ENCODE measurements around the gene TLR10. TPM values are rescaled to one million over a fixed set of nuclear protein-coding genes. Genes with fewer than 3 reads are reported as not detected.

The TLR10 gene
- total RNA-seq, 1 donor from 2014 or later = not detected

- Mint-ChIP-seq H3K27me3 (ENCODE audit: low read depth, unreplicated experiment) (peaks cover 12% of the 10 kb centered on the region), H3K4me3 (ENCODE audit: unreplicated experiment) (no peak overlapping the region), H3K4me1 (ENCODE audit: low read depth, unreplicated experiment) (peaks cover 6% of the 10 kb centered on the region), H3K27ac (ENCODE audit: unreplicated experiment) (no peak overlapping the region), H3K36me3 (ENCODE audit: low read depth, unreplicated experiment) (no peaks in the 10 kb centered on the region), H3K9me3 (ENCODE audit: unreplicated experiment) (peaks cover 3% of the 10 kb centered on the region)
- Histone ChIP-seq H3K9ac (ENCODE audit: low read length) (no peak overlapping the region), H2AFZ (ENCODE audit: low read depth, low read length) (no peak overlapping the region), H3K36me3 (ENCODE audit: insufficient read depth, low read length) (no peaks in the 10 kb centered on the region), H3K79me2 (ENCODE audit: insufficient read depth, low read length) (no peaks in the 10 kb centered on the region), H3K27me3 (ENCODE audit: insufficient read depth, low read length) (peaks cover 5% of the 10 kb centered on the region), H4K20me1 (ENCODE audit: insufficient read depth, low read length) (no peaks in the 10 kb centered on the region), H3K4me3 (ENCODE audit: insufficient read depth, low read depth, low read length) (no peak overlapping the region), H3K27ac (ENCODE audit: low read depth, low read length) (no peak overlapping the region), H3K9me3 (ENCODE audit: insufficient read depth, low read depth, low read length) (peaks cover 8% of the 10 kb centered on the region), H3K4me1 (ENCODE audit: insufficient read depth, low read length) (peaks cover 5% of the 10 kb centered on the region), H3K4me2 (ENCODE audit: low read length) (no peak overlapping the region)
- TF ChIP-seq EZH2 (IDR thresholded peaks at IDR 0.05; ENCODE audit: insufficient read depth, low read length) = no peak
- TF ChIP-seq, protein P1, sequence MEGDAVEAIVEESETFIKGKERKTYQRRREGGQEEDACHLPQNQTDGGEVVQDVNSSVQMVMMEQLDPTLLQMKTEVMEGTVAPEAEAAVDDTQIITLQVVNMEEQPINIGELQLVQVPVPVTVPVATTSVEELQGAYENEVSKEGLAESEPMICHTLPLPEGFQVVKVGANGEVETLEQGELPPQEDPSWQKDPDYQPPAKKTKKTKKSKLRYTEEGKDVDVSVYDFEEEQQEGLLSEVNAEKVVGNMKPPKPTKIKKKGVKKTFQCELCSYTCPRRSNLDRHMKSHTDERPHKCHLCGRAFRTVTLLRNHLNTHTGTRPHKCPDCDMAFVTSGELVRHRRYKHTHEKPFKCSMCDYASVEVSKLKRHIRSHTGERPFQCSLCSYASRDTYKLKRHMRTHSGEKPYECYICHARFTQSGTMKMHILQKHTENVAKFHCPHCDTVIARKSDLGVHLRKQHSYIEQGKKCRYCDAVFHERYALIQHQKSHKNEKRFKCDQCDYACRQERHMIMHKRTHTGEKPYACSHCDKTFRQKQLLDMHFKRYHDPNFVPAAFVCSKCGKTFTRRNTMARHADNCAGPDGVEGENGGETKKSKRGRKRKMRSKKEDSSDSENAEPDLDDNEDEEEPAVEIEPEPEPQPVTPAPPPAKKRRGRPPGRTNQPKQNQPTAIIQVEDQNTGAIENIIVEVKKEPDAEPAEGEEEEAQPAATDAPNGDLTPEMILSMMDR (IDR thresholded peaks at IDR 0.05; ENCODE audit: insufficient read depth, low read depth, low read length) = no peak
- FAIRE-seq = no peak
- DNase-seq (ENCODE audit: low read depth) = no peak
Observed at GRCh38 chr4:38734446-38734845, 48.3 kb downstream of the TLR10 start.

DNA sequence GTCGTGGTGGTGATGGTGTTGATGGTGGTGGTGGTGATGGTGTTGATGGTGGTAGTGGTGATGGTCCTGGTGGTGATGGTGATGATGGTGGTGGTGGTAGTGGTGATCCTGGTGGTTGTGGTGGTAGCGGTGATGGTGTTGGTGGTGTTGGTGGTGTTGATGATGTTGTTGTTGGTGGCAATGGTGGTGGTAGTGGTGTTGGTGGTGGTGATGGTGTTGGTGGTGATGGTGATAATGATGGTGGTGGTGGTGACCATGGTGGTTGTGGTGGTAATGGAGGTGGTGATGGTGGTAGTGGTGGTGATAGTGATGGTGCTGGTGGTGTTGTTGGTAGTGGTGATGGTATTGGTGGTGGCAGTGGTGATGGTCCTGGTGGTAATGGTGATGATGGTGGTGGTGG, 49.1 kb downstream of the TLR10 start:
- H3K79me2 ChIP-seq (ENCODE audit: insufficient read depth, low read length) = no peaks in the 10 kb centered on the region
- TF ChIP-seq, protein P1 (IDR thresholded peaks at IDR 0.05; ENCODE audit: insufficient read depth, low read depth, low read length) = no peak
- TF ChIP-seq EZH2 (IDR thresholded peaks at IDR 0.05; ENCODE audit: insufficient read depth, low read length) = no peak
- no peak overlapping the region for H3K4me3 ChIP-seq (ENCODE audit: insufficient read depth, low read depth, low read length)
- H3K4me2 ChIP-seq (ENCODE audit: low read length) = no peak overlapping the region
- H3K36me3 Mint-ChIP-seq (ENCODE audit: low read depth, unreplicated experiment) = peaks cover 2% of the 10 kb centered on the region
- no peak overlapping the region for H3K27ac Mint-ChIP-seq (ENCODE audit: unreplicated experiment)
- H4K20me1 ChIP-seq (ENCODE audit: insufficient read depth, low read length) = no peaks in the 10 kb centered on the region
- peaks cover 17% of the 10 kb centered on the region for H3K27me3 Mint-ChIP-seq (ENCODE audit: low read depth, unreplicated experiment)
- no peak overlapping the region for H3K27ac ChIP-seq (ENCODE audit: low read depth, low read length)
- peaks cover 10% of the 10 kb centered on the region for H3K27me3 ChIP-seq (ENCODE audit: insufficient read depth, low read length)
- no peak for DNase-seq (ENCODE audit: low read depth)
- no peak for FAIRE-seq
- no peak overlapping the region for H3K4me3 Mint-ChIP-seq (ENCODE audit: unreplicated experiment)
- H3K4me1 Mint-ChIP-seq (ENCODE audit: low read depth, unreplicated experiment) = peaks cover 6% of the 10 kb centered on the region
- no peak overlapping the region for H2AFZ ChIP-seq (ENCODE audit: low read depth, low read length)
- H3K36me3 ChIP-seq (ENCODE audit: insufficient read depth, low read length) = no peaks in the 10 kb centered on the region
- peaks cover 3% of the 10 kb centered on the region for H3K9me3 Mint-ChIP-seq (ENCODE audit: unreplicated experiment)
- H3K9me3 ChIP-seq (ENCODE audit: insufficient read depth, low read depth, low read length) = peaks cover 8% of the 10 kb centered on the region
- peaks cover 5% of the 10 kb centered on the region for H3K4me1 ChIP-seq (ENCODE audit: insufficient read depth, low read length)
- H3K9ac ChIP-seq (ENCODE audit: low read length) = no peak overlapping the region

- Mint-ChIP-seq H3K4me1 (ENCODE audit: low read depth, unreplicated experiment) (peaks cover 6% of the 10 kb centered on the region), H3K9me3 (ENCODE audit: unreplicated experiment) (peaks cover 3% of the 10 kb centered on the region), H3K27me3 (ENCODE audit: low read depth, unreplicated experiment) (peaks cover 36% of the 10 kb centered on the region), H3K4me3 (ENCODE audit: unreplicated experiment) (no peak overlapping the region), H3K36me3 (ENCODE audit: low read depth, unreplicated experiment) (peaks cover 2% of the 10 kb centered on the region), H3K27ac (ENCODE audit: unreplicated experiment) (peak overlapping the region; percentile 72)
- H3K79me2 ChIP-seq (ENCODE audit: insufficient read depth, low read length) = no peaks in the 10 kb centered on the region
- no peaks in the 10 kb centered on the region for H3K36me3 ChIP-seq (ENCODE audit: insufficient read depth, low read length)
- H3K9ac ChIP-seq (ENCODE audit: low read length) = peak overlapping the region; percentile 30
- H3K9me3 ChIP-seq (ENCODE audit: insufficient read depth, low read depth, low read length) = peaks cover 8% of the 10 kb centered on the region
- TF ChIP-seq EZH2 (IDR thresholded peaks at IDR 0.05; ENCODE audit: insufficient read depth, low read length) = no peak
- TF ChIP-seq, protein P1 (IDR thresholded peaks at IDR 0.05; ENCODE audit: insufficient read depth, low read depth, low read length) = peak; percentile 98
- DNase-seq (ENCODE audit: low read depth) = peak; percentile 97
- H4K20me1 ChIP-seq (ENCODE audit: insufficient read depth, low read length) = no peaks in the 10 kb centered on the region
- peaks cover 14% of the 10 kb centered on the region for H3K27me3 ChIP-seq (ENCODE audit: insufficient read depth, low read length)
- no peak overlapping the region for H3K4me3 ChIP-seq (ENCODE audit: insufficient read depth, low read depth, low read length)
- peak; percentile 87 for FAIRE-seq
- H3K4me1 ChIP-seq (ENCODE audit: insufficient read depth, low read length) = peaks cover 5% of the 10 kb centered on the region
- peak overlapping the region; percentile 31 for H3K4me2 ChIP-seq (ENCODE audit: low read length)
- H2AFZ ChIP-seq (ENCODE audit: low read depth, low read length) = no peak overlapping the region
- peak overlapping the region; percentile 38 for H3K27ac ChIP-seq (ENCODE audit: low read depth, low read length)
Observed at GRCh38 chr4:38730830-38731646, 51.8 kb downstream of the TLR10 start.

Data from astrocyte (in vitro differentiated cells and primary cell).